T-cell (primary cell): ENCODE data around the gene TMEM250. TPM values are rescaled to one million over a fixed set of nuclear protein-coding genes. Genes with fewer than 3 reads are reported as not detected.

Experiments
- ATAC-seq, 4 experiments: fragments of 200-7000 bp in 3 of 4; fragments of 150-1000 bp in 1 of 4; cut with Tn5 transposase; replicated peaks in 1 of 4; 1 replicate in 3 of 4; 2 replicates in 1 of 4; pipeline ENCODE4 v1.10.0; 2021; ENCODE audit warnings: moderate library complexity in 3 of 4, mild to moderate bottlenecking in 2 of 4, moderate number of reproducible peaks in 1 of 4
- CTCF ChIA-PET, 2 donors: fragments of 300-600 bp; sonication (Branson Sonifier 250); formaldehyde crosslinking; loops; one replicate each; lab custom pipeline; 2022; ENCODE audit warnings: antibody characterized with exemption in 2 of 2; lab: Charles Lee
- POLR2A ChIA-PET, 2 donors: fragments of 300-600 bp; sonication (Branson Sonifier 250); formaldehyde crosslinking; loops; one replicate each; lab custom pipeline; 2022; ENCODE audit warnings: antibody characterized with exemption in 2 of 2; lab: Charles Lee
- DNase-seq, 35 experiments: peaks; one replicate each; pipeline versions ENCODE4 v3.0.0 to v3.0.0-alpha.2; 2013 to 2023
- H3K27ac ChIP-seq: one replicate; pipeline ENCODE4 v1.5.1; 2013; ENCODE audit warnings: low read length
- H3K27me3 ChIP-seq, 2 experiments: replicated peaks in 1 of 2; 1 replicate in 1 of 2; 2 replicates in 1 of 2; pipeline versions ENCODE4 v1.6.1 to v1.7.0; 2013; ENCODE audit warnings: low read length in 1 of 2, mixed read lengths in 1 of 2; ENCODE audit not compliant: control insufficient read depth in 2 of 2, insufficient read depth in 2 of 2; ENCODE audit errors: extremely low read depth in 1 of 2
- H3K36me3 ChIP-seq, 2 donors: 1 replicate in 1 of 2; 2 replicates in 1 of 2; pipeline versions ENCODE4 v1.6.1 to v1.7.0; 2013; ENCODE audit warnings: low read length in 1 of 2; ENCODE audit not compliant: control insufficient read depth in 2 of 2, insufficient read depth in 1 of 2; ENCODE audit errors: extremely low read depth in 1 of 2
- H3K4me1 ChIP-seq, 2 experiments: 1 replicate in 1 of 2; 2 replicates in 1 of 2; pipeline versions ENCODE4 v1.6.1 to v1.7.0; 2013; ENCODE audit warnings: low read length in 2 of 2, mixed read lengths in 1 of 2; ENCODE audit not compliant: insufficient read depth in 2 of 2, control insufficient read depth in 1 of 2; ENCODE audit errors: extremely low read depth in 1 of 2
- H3K4me3 ChIP-seq, 2 donors: 1 replicate in 1 of 2; 2 replicates in 1 of 2; pipeline versions ENCODE4 v1.5.1 to v1.7.0; 2013; ENCODE audit warnings: mild to moderate bottlenecking in 2 of 2, low read length in 1 of 2, moderate library complexity in 1 of 2; ENCODE audit not compliant: control insufficient read depth in 1 of 2; ENCODE audit errors: extremely low read depth in 1 of 2
- H3K9me3 ChIP-seq: 2 replicates; pipeline ENCODE4 v1.7.0; 2013
- H3K27ac Mint-ChIP-seq, 2 donors: one replicate each; pipeline ENCODE4 v1.8.0; 2020 to 2021; ENCODE audit warnings: mild to moderate bottlenecking in 2 of 2, mixed read lengths in 2 of 2
- H3K27me3 Mint-ChIP-seq, 2 donors: one replicate each; pipeline ENCODE4 v1.8.0; 2021 to 2022; ENCODE audit warnings: mixed read lengths in 2 of 2
- H3K36me3 Mint-ChIP-seq: one replicate; pipeline ENCODE4 v1.8.0; 2021; ENCODE audit warnings: mixed read lengths
- H3K4me1 Mint-ChIP-seq, 3 donors: one replicate each; pipeline ENCODE4 v1.8.0; 2020 to 2022; ENCODE audit warnings: mixed read lengths in 3 of 3, mild to moderate bottlenecking in 1 of 3
- H3K4me3 Mint-ChIP-seq, 3 donors: one replicate each; pipeline ENCODE4 v1.8.0; 2020 to 2022; ENCODE audit warnings: mild to moderate bottlenecking in 3 of 3, mixed read lengths in 3 of 3, moderate library complexity in 3 of 3
- H3K9me3 Mint-ChIP-seq, 3 donors: one replicate each; pipeline ENCODE4 v1.8.0; 2020 to 2022; ENCODE audit warnings: mixed read lengths in 3 of 3
- WGBS: methylation state at CpG from one replicate; pipeline ENCODE4 v1.1.5; 2013; ENCODE audit warnings: missing lambda C conversion rate; ENCODE audit not compliant: insufficient coverage; 5-methylcytosine and 5-hydroxymethylcytosine counted together
- total RNA-seq, 35 experiments: library from RNA in 6 of 35; stranded (reverse) in 6 of 35; fragments of 120-200 nt in 1 of 35; gene quantifications; one replicate each; pipeline versions ENCODE4 v1.2.1 to v1.2.4 and lab custom pipeline; 2013 to 2026

Gene TMEM250
- total RNA-seq, 5 donors from 2014 or later (not counting 1 experiment from before 2014, with no cell fraction given), result 21.0 to 77.9 (median 63.0) TPM

GRCh38 chr9:136109351-136110081, 9.2 kb downstream of the TMEM250 start:
- DNase-seq, result peak; percentile 81 to 94 (median 88)
- Mint-ChIP-seq H3K4me1 (peaks cover 70 to 76% (median 73%) of the 10 kb centered on the region in 3 donors), H3K9me3 (no peaks in the 10 kb centered on the region), H3K36me3 (no peaks in the 10 kb centered on the region), H3K4me3 (peak overlapping the region; percentile 74 to 83 (median 77)), H3K27me3 (no peaks in the 10 kb centered on the region), H3K27ac (peak overlapping the region; percentile 92 to 96)
- Histone ChIP-seq H3K9me3 (no peaks in the 10 kb centered on the region), H3K27me3 (no peaks in the 10 kb centered on the region), H3K4me3 (peak overlapping the region; percentile 58 to 70), H3K36me3 (peaks cover 0 to 2% of the 10 kb centered on the region in 2 donors), H3K4me1 (peaks cover 44 to 97% of the 10 kb centered on the region in 2 experiments), H3K27ac (peak overlapping the region; percentile 75)
- 0% methylated on average over 40 of the region's 48 CpGs for WGBS
- CTCF ChIA-PET, result interaction anchor here (0.5 to 0.8 kb wide), 2 partner anchors 202 to 878 kb away, joined by 3 to 4 read pairs; partner anchors contain the start of gene CAMSAP1 (in 1 of the 2)
- POLR2A ChIA-PET, result no interaction called here
- peak; percentile 89 to 96 (median 94) for ATAC-seq

DNA sequence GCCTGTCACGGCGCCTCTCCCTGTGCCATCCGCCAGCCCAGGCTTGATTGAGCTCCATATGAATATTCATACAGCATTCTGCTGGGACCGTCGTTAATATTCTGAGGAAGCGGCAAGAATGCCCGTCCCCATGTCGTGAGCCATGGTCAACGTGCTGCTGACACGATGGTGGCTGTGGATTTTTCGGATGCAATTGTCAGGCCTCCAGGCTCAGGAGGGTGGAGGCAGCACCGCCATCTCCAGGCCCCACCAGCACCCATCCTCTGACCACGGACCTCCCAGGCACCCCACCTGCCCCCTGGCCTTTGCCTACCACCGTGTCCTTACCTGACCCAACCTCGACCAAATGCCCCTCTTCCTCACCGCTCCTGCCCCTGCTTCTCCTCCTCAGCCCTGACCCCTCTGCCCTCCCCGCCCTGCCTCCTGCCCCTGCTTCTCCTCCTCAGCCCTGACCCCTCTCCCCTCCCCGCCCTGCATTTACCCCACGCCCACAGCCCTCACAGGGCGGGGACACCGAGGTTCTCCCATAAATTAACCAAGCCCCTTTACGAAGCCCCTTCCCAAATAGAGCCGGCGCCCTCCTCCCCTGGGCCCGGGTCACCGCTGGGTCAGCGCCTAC, 9.9 kb downstream of the TMEM250 start:
- Histone ChIP-seq H3K4me1 (peaks cover 40 to 89% of the 10 kb centered on the region in 2 experiments), H3K4me3 (peak overlapping the region; percentile 58 to 70), H3K27me3 (no peaks in the 10 kb centered on the region), H3K9me3 (no peaks in the 10 kb centered on the region), H3K36me3 (no peaks in the 10 kb centered on the region), H3K27ac (peak overlapping the region; percentile 91)
- 80% methylated on average over 27 of the region's 27 CpGs for whole genome bisulfite sequencing
- ATAC-seq (no peak), DNase-seq (no peak)
- Mint-ChIP-seq H3K27ac (peak overlapping the region; percentile 80 to 87), H3K4me1 (peaks cover 65 to 69% (median 67%) of the 10 kb centered on the region in 3 donors), H3K27me3 (no peaks in the 10 kb centered on the region), H3K9me3 (no peaks in the 10 kb centered on the region), H3K36me3 (no peaks in the 10 kb centered on the region), H3K4me3 (peak overlapping the region; percentile 67 to 83 (median 74))
- ChIA-PET POLR2A (no interaction called here), CTCF (interaction anchor here in 1 of 2 donors (0.5 kb wide), 1 partner anchor 201 kb away, joined by 4 read pairs; the partner anchor contains the start of gene CAMSAP1)

DNA sequence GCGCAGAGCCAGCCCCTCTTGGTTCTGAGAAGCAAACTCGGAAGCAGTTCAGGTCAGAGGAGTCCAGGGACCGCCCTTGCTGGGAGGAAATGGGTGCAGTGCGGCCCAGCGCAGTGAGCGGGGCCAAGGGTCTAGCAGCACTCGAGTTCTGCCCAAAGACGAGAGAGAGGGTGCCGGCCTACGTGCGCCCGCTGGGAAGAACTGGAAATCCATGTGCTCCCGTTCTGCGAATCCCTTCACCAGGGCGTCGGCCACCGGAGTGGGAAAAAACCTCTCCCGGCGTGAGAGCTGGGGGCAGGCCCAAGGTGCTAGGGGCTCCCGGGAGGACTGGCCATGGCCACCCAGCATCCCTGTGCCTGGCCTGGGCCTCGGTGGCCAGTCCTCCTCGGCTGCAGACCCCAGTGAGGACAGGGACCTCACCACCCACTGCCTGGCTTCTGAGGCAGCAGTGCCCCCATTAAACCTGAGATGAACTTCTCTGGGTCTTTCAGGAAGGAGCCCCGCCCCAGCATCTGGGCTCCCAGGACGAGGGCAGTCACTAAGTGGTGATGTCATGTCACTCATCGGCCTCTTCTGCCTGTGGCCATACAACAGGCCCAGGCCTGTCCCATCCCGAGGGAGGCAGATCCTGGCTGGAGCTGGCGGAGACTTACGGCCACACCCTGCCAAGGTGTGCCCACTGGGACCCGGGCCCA, 10.6 kb downstream of the TMEM250 start:
- ChIA-PET CTCF (no interaction called here), POLR2A (no interaction called here)
- H3K27ac ChIP-seq, result peak overlapping the region; percentile 91
- Mint-ChIP-seq H3K4me1 (peaks cover 59 to 63% (median 60%) of the 10 kb centered on the region in 3 donors), H3K36me3 (no peaks in the 10 kb centered on the region), H3K9me3 (no peaks in the 10 kb centered on the region), H3K27me3 (no peaks in the 10 kb centered on the region), H3K4me3 (peak overlapping the region; percentile 67 to 83 (median 74)), H3K27ac (peak overlapping the region; percentile 90 to 91)
- WGBS, result 88% methylated on average over 28 of the region's 29 CpGs
- H3K4me1 ChIP-seq, result peaks cover 34 to 83% of the 10 kb centered on the region in 2 experiments
- ATAC-seq (no peak), DNase-seq (no peak)
- no peaks in the 10 kb centered on the region for H3K9me3 ChIP-seq
- H3K36me3 ChIP-seq, result no peaks in the 10 kb centered on the region
- no peak overlapping the region for H3K4me3 ChIP-seq
- H3K27me3 ChIP-seq, result no peaks in the 10 kb centered on the region

DNA sequence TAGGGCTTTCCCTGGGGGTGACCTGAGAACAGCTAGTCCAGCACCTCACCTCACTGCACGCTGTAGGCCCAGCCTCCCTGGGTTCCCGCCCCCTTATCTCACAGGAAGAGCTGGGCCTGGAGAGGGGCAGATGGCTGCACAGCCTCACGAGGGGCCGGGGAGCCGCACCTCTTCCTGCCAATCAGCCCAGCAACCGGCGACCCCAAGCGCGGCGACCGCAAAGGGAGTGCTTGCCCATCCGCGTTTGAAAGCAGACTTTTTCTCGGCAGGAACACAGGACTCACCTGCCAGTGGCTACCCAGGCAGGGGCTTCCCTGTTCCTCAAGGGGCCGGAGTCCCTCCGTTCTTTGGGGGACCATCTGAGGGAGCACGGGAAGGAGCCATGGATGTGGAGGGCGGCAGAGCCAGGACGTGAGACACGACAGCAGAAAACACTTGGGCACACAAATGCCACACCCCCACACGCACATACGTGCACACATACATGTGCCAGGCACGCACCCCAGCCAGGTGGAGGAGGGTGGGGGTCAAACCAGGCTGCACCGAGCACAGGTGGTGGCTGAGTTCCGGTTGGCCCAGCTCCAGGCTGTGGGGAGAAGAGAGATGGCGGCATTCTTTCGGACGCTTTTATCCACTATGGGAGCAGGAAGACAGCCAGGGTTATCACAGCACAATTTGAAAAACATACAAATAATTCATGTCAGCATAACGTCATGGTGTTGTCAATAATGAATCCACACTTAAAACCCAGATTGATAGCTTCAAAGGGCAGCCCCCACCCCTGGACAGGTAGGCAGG, 11.3 kb downstream of the TMEM250 start:
- Mint-ChIP-seq H3K27ac (peak overlapping the region; percentile 90 to 91), H3K9me3 (no peaks in the 10 kb centered on the region), H3K4me1 (peaks cover 53 to 56% (median 55%) of the 10 kb centered on the region in 3 donors), H3K4me3 (peak overlapping the region; percentile 45 to 83 (median 57)), H3K36me3 (no peaks in the 10 kb centered on the region), H3K27me3 (no peaks in the 10 kb centered on the region)
- H3K9me3 ChIP-seq, result no peaks in the 10 kb centered on the region
- 5% methylated on average over 17 of the region's 29 CpGs for WGBS
- ChIA-PET POLR2A (no interaction called here), CTCF (interaction anchor here in 1 of 2 donors (0.7 kb wide), 1 partner anchor 9 kb away, joined by 3 read pairs; no protein-coding TSS in a partner anchor)
- ATAC-seq (peak; percentile 20 to 36 (median 28)), DNase-seq (peak in 26 of 35 experiments; percentile 11 to 68 (median 41))
- no peaks in the 10 kb centered on the region for H3K27me3 ChIP-seq
- H3K4me1 ChIP-seq, result peaks cover 26 to 76% of the 10 kb centered on the region in 2 experiments
- peak overlapping the region; percentile 91 for H3K27ac ChIP-seq
- no peaks in the 10 kb centered on the region for H3K36me3 ChIP-seq
- H3K4me3 ChIP-seq, result peak overlapping the region in 1 of 2 donors; percentile 26

GRCh38 chr9:136105398-136106135, 13.1 kb downstream of the TMEM250 start:
- H3K36me3 ChIP-seq, result no peaks in the 10 kb centered on the region
- POLR2A ChIA-PET, result no interaction called here
- H3K4me1 ChIP-seq, result peaks cover 17 to 58% of the 10 kb centered on the region in 2 experiments
- Mint-ChIP-seq H3K9me3 (no peaks in the 10 kb centered on the region), H3K27ac (peak overlapping the region; percentile 39 to 56), H3K4me3 (peak overlapping the region in 1 of 3 donors; percentile 83), H3K27me3 (no peaks in the 10 kb centered on the region), H3K36me3 (no peaks in the 10 kb centered on the region), H3K4me1 (peaks cover 39 to 41% (median 40%) of the 10 kb centered on the region in 3 donors)
- no peak for ATAC-seq
- no peaks in the 10 kb centered on the region for H3K9me3 ChIP-seq
- CTCF ChIA-PET, result no interaction called here
- H3K27ac ChIP-seq, result peak overlapping the region; percentile 91
- 90% methylated on average over 16 of the region's 17 CpGs for WGBS
- peaks cover 0 to 11% of the 10 kb centered on the region in 2 experiments for H3K27me3 ChIP-seq
- DNase-seq, result no peak
- no peak overlapping the region for H3K4me3 ChIP-seq
